Measurements from ENCODE around the gene HES4.

Gene HES4

DNA sequence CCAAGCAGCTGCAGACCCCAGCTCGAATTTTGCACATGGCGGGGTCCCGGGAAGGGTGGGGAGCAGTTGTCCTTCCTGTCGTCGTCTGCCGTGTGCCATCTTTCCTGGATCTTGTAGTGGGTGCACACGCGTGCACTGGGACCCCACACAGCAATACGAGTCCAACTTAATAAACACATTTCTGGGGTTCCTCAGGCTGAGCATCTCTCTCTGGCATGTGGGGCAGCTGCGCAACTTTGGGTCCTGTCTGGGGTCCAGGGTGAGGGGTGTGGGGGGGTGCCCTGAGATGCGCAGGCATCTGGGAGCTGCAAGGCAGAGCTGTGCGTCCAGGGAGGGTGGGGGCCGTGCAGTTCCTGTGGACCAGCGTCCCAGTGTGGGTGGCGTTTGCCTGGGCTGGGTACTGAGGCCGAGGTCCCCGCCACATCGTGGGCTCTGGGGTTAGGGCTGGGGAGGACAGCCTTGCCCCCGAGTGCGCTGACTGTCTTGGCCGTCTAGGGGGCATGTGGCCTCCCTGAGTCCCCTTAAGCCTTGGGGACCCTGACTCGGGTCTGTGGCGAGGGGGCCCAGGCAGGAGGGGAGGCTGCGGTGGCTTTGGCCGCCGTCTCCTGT lies 34.3 kb downstream of the HES4 start:
- no peak for DNase-seq

DNA sequence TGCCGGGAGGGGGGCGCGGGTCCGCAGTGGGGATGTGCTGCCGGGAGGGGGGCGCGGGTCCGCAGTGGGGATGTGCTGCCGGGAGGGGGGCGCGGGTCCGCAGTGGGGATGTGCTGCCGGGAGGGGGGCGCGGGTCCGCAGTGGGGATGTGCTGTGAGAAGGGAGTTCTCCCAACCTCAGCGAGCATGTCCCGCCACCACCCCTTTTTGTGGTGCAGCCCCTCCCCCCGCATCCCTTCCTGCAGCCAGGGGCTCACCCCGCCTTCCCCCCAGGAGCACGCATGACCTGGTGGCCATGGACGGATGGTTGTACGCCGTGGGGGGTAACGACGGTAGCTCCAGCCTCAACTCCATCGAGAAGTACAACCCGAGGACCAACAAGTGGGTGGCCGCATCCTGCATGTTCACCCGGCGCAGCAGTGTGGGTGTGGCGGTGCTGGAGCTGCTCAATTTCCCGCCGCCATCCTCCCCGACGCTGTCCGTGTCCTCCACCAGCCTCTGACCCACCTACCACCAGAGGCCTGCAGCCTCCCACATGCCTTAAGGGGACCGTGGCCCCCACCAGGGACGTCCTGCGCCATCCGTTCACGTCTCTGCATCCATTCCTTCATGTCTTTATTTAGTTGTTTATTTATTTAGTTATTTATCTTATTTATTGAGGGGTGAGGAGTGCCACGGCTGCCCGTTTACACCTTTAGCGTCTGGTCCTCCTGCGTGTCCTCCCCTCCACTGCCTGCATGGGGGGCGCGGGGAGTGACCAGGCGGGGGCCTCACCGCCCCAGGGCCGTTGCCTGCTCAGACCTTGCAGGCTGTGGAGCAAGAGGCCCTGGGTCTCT lies 35.0 kb downstream of the HES4 start:
- DNase-seq = no peak

GRCh38 chr1:963746-964525 lies 36.0 kb downstream of the HES4 start:
- no peak for DNase-seq

DNA sequence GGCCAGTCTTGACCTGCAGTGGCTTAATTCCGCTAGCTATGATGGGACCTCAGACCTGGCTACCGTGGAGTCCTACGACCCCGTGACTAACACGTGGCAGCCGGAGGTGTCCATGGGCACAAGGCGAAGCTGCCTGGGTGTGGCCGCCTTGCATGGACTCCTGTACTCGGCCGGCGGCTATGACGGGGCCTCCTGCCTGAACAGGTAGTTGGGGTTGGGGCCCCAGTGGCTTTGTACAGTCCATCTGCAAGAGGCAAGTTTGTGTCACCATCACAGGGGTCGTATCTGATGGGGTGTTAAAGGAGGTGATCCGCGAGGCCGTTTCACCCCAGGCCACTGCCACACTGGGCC lies 36.6 kb downstream of the HES4 start:
- no peak for DNase-seq

GRCh38 chr1:962381-963300 lies 37.3 kb downstream of the HES4 start:
- no peak for DNase-seq

DNA sequence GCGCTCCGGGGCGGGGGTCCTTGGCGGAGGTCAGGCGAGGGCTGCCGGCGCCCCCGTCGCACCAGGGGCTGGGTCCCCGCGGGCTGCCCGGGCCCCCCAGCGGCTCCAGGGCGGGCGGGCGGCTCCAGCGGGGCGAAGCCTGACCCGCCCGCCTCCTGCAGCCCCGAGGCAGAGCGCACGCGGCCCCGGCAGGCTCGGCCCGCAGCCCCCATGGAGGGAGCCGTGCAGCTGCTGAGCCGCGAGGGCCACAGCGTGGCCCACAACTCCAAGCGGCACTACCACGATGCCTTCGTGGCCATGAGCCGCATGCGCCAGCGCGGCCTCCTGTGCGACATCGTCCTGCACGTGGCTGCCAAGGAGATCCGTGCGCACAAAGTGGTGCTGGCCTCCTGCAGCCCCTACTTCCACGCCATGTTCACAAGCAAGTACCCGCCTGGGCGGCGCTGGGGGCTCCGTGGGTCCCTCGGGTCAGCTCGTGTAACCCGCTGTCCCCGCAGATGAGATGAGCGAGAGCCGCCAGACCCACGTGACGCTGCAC lies 38.7 kb downstream of the HES4 start:
- no peak for DNase-seq

- peak; percentile 89 for DNase-seq
Observed at GRCh38 chr1:960363-961131, 39.4 kb downstream of the HES4 start, which contains the start of gene KLHL17. Gene KLHL17, plus strand, starts transcription at chr1:960584. Its CDS starts 110 bp downstream, at chr1:960694.

GRCh38 chr1:959731-960362 lies 40.0 kb downstream of the HES4 start:
- DNase-seq = no peak

DNA sequence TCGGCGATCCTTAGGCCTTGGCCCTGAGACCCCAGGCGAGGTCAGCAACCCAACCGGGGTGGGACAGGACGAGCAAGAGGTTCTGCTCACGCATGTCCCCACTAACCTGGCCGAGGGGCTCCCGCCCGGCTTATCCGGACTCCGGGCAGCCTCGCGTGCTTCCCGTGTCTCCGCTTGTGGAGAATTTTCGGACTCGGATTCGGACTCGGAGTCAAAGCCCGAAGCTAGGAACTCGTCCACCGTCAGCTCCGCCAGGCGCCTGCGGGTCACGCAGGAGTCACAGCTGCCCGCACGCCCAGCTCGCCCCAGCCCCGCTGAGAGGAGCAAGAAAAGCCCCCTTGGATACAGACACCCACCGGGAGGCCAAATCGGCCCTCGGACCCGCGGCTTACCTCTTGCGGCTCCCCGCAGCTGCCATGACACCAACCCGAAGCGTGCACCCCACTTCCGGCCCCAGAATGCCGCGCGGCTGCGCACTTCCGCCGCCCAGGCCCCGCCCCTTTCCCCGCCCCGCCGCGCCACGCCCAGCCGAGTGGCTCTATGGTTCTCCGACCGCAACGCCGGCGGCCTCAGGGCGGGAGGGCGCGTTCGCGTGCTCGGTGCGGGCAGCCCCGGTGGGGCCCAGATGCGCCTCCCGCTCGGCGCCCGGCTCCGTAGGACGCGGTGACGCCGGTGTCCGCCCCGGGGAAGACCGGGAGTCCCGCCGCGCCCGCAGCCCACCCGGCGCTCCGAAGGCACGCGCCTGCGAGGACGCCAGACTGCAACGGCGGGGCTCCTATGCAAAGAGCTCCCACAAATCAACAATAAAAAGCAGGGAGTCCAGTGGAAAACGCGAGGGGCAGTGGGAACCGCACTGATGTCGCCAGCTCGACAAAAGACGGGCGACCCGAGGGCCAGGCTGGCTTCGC lies 40.8 kb downstream of the HES4 start, which contains the start of gene NOC2L:
TSS of gene NOC2L (minus strand) at position 434 of the 908 bp plus-strand sequence. CDS start at position 418, 16 bp downstream.
- DNase-seq = peak; percentile 98

DNA sequence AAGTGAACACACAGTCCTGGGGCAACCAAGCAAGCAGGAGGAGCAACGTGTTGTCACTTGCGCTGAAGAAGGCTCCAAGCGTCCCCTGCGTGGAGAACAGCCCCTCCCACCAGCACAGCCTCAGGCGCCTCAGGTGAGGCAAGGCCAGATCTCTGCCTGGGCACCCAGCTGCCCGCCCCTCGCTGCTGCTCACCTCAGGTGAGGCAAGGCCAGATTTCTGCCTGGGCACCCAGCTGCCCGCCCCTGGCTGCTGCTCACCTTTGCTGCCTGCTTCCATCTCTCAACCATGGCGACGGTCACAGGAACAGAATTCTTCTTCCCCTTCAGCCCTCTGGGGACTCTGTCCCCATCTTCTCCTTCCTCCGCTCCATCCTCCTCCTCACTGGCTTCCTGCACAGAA lies 43.3 kb downstream of the HES4 start:
- no peak for DNase-seq

GRCh38 chr1:955474-955873 lies 44.4 kb downstream of the HES4 start:
- DNase-seq = no peak

- DNase-seq = no peak
Observed at GRCh38 chr1:954927-955326, 45.0 kb downstream of the HES4 start.

GRCh38 chr1:953524-954320 lies 46.2 kb downstream of the HES4 start:
- no peak for DNase-seq

GRCh38 chr1:952603-953002 lies 47.3 kb downstream of the HES4 start:
- no peak for DNase-seq

GRCh38 chr1:952201-952600 lies 47.7 kb downstream of the HES4 start:
- DNase-seq = no peak

DNA sequence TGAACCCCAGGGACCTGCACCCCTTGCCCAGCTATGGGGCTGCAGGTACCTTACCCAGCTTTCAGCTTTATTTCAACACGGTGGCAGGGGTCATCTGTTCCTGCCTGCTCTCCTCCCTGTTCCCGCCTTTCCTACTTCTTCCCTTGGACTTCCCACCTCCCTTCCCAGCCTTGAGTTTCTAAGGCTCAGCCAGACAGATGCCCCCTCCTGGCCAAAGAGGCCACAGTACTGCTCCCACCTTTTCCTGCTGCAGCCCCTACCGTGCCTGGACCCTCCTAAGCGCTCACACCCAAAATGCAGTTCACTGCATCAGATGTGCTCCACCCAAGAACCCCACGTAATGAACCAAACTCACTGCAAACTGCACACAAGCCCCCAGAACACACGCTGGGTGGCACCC lies 48.5 kb downstream of the HES4 start:
- DNase-seq = no peak

DNA sequence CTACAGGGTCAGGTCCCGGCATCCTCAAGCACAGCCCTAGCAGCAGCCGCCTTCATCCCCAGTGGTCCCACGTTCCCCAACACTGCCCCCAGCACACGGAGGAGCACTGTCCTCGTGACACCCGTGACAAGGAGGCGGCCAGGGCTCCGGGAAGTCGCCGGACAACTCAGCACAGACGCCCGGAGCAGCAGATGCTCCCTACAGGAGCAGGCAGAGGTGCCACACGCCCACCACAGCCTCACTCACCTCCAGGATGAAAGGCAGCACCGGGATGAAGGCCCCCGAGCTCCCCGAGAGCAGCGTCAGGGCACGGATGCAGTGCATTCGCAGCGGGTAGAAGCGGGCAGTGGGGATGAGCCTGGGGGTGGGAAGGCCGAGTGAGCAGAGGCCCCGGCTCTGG lies 49.0 kb downstream of the HES4 start:
- DNase-seq = no peak

DNA sequence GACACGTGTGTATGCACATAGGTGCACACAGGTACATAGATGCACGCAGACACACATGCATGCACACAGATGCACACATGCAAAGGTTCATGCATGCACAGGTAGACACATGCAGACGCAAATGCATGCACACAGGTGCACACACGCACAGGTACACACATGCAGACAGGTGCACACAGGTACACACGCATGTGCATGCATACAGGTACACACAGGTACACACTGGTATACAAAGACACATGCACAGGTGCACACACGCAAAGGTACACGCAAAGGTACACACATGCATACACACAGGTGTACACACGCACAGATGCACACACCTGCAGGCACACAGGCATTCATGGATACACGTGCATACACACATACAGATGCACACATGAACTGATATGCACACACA lies 49.6 kb downstream of the HES4 start:
- DNase-seq = no peak

All from activated CD4-positive, alpha-beta T cell treated with anti-CD3 and anti-CD28 coated beads, Interleukin-2, Interleukin-6, amounts not matched to agents 100 ng/mL and 50 ng/mL, durations not matched to agents 16 hours and 8 hours (primary cell).